Measurements from ENCODE around the gene SRF. TPM values are rescaled to one million over a fixed set of nuclear protein-coding genes. Genes with fewer than 3 reads are reported as not detected.

The SRF gene
- total RNA-seq, 2 experiments from 2014 or later, result 27.8 to 28.2 TPM

GRCh38 chr6:43178951-43179830 is 8.1 kb downstream of the SRF start:
- H3K27me3 Mint-ChIP-seq (ENCODE audit: low read depth), result no peaks in the 10 kb centered on the region
- DNase-seq, result no peak
- H3K9me3 Mint-ChIP-seq, result no peaks in the 10 kb centered on the region
- H3K27ac Mint-ChIP-seq, result no peak overlapping the region
- no peak overlapping the region for H3K4me3 Mint-ChIP-seq
- CTCF ChIA-PET, result no interaction called here
- intact Hi-C loops (cut with micrococcal nuclease), result no loop called here
- peaks cover 34% of the 10 kb centered on the region for H3K4me1 Mint-ChIP-seq (ENCODE audit: low read depth)
- peaks cover 25% of the 10 kb centered on the region for H3K36me3 Mint-ChIP-seq (ENCODE audit: low read depth)

GRCh38 chr6:43180058-43180457 is 9.0 kb downstream of the SRF start:
- H3K27ac Mint-ChIP-seq, result no peak overlapping the region
- no peak overlapping the region for H3K4me3 Mint-ChIP-seq
- CTCF ChIA-PET, result interaction anchor here (1.0 kb wide), 1 partner anchor 218 kb away, joined by 3 read pairs; no protein-coding TSS in a partner anchor
- no peaks in the 10 kb centered on the region for H3K27me3 Mint-ChIP-seq (ENCODE audit: low read depth)
- peaks cover 26% of the 10 kb centered on the region for H3K36me3 Mint-ChIP-seq (ENCODE audit: low read depth)
- DNase-seq, result no peak
- H3K4me1 Mint-ChIP-seq (ENCODE audit: low read depth), result peaks cover 37% of the 10 kb centered on the region
- intact Hi-C loops (cut with micrococcal nuclease), result no loop called here
- H3K9me3 Mint-ChIP-seq, result no peaks in the 10 kb centered on the region

- peak overlapping the region; percentile 82 for H3K27ac Mint-ChIP-seq
- H3K4me3 Mint-ChIP-seq, result peak overlapping the region; percentile 95
- H3K36me3 Mint-ChIP-seq (ENCODE audit: low read depth), result peaks cover 22% of the 10 kb centered on the region
- peaks cover 44% of the 10 kb centered on the region for H3K4me1 Mint-ChIP-seq (ENCODE audit: low read depth)
- intact Hi-C loops (cut with micrococcal nuclease), result no loop called here
- CTCF ChIA-PET, result interaction anchor here (1.0 kb wide), 1 partner anchor 217 kb away, joined by 3 read pairs; no protein-coding TSS in a partner anchor
- no peak for DNase-seq
- H3K27me3 Mint-ChIP-seq (ENCODE audit: low read depth), result no peaks in the 10 kb centered on the region
- H3K9me3 Mint-ChIP-seq, result no peaks in the 10 kb centered on the region
Observed at GRCh38 chr6:43180985-43181384, 9.9 kb downstream of the SRF start.

GRCh38 chr6:43181621-43181941 is 10.5 kb downstream of the SRF start:
- CTCF ChIA-PET, result no interaction called here
- Mint-ChIP-seq H3K27ac (peak overlapping the region; percentile 82), H3K4me1 (ENCODE audit: low read depth) (peaks cover 46% of the 10 kb centered on the region), H3K27me3 (ENCODE audit: low read depth) (no peaks in the 10 kb centered on the region), H3K4me3 (peak overlapping the region; percentile 95), H3K36me3 (ENCODE audit: low read depth) (peaks cover 20% of the 10 kb centered on the region), H3K9me3 (no peaks in the 10 kb centered on the region)
- DNase-seq, result no peak
- intact Hi-C loops (cut with micrococcal nuclease), result no loop called here

GRCh38 chr6:43181942-43182860 is 11.1 kb downstream of the SRF start, which contains the start of gene CUL9:
Gene CUL9 (plus strand): TSS chr6:43182196. CDS start chr6:43184311, 2,115 bp downstream.
- peak within 1 kb of the TSS; percentile 84 for H3K27ac Mint-ChIP-seq
- intact Hi-C loops (cut with micrococcal nuclease), result loop anchor here (1.0 to 2.0 kb wide), 2 partner anchors 8 to 43 kb away; no protein-coding TSS in a partner anchor
- peaks cover 21% of the 10 kb centered on the region for H3K36me3 Mint-ChIP-seq (ENCODE audit: low read depth)
- H3K9me3 Mint-ChIP-seq, result no peaks in the 10 kb centered on the region
- H3K4me3 Mint-ChIP-seq, result peak within 1 kb of the TSS; percentile 95
- peak; percentile 85 for DNase-seq
- CTCF ChIA-PET, result interaction anchor here (0.7 kb wide), 1 partner anchor 8 kb away, joined by 3 read pairs; no protein-coding TSS in a partner anchor
- H3K4me1 Mint-ChIP-seq (ENCODE audit: low read depth), result peaks cover 47% of the 10 kb centered on the region
- no peaks in the 10 kb centered on the region for H3K27me3 Mint-ChIP-seq (ENCODE audit: low read depth)

GRCh38 chr6:43183441-43183840 is 12.4 kb downstream of the SRF start:
- peak overlapping the region; percentile 95 for H3K4me3 Mint-ChIP-seq
- CTCF ChIA-PET, result interaction anchor here (1.3 kb wide), 1 partner anchor 46 kb away, joined by 4 read pairs; the partner anchor contains the start of gene DNPH1
- H3K27me3 Mint-ChIP-seq (ENCODE audit: low read depth), result no peaks in the 10 kb centered on the region
- no peaks in the 10 kb centered on the region for H3K9me3 Mint-ChIP-seq
- peaks cover 47% of the 10 kb centered on the region for H3K4me1 Mint-ChIP-seq (ENCODE audit: low read depth)
- intact Hi-C loops (cut with micrococcal nuclease), result loop anchor here (2.0 kb wide), 1 partner anchor 41 kb away; no protein-coding TSS in a partner anchor
- DNase-seq, result no peak
- H3K36me3 Mint-ChIP-seq (ENCODE audit: low read depth), result peaks cover 24% of the 10 kb centered on the region
- H3K27ac Mint-ChIP-seq, result peak overlapping the region; percentile 42

- Mint-ChIP-seq H3K27me3 (ENCODE audit: low read depth) (no peaks in the 10 kb centered on the region), H3K27ac (no peak overlapping the region), H3K9me3 (no peaks in the 10 kb centered on the region), H3K4me1 (ENCODE audit: low read depth) (peaks cover 47% of the 10 kb centered on the region), H3K36me3 (ENCODE audit: low read depth) (peaks cover 21% of the 10 kb centered on the region), H3K4me3 (no peak overlapping the region)
- intact Hi-C loops (cut with micrococcal nuclease), result no loop called here
- no peak for DNase-seq
- CTCF ChIA-PET, result interaction anchor here (1.3 kb wide), 1 partner anchor 45 kb away, joined by 4 read pairs; the partner anchor contains the start of gene DNPH1
Observed at GRCh38 chr6:43184268-43184985, 13.4 kb downstream of the SRF start.

- intact Hi-C loops (cut with micrococcal nuclease), result no loop called here
- Mint-ChIP-seq H3K27me3 (ENCODE audit: low read depth) (no peaks in the 10 kb centered on the region), H3K4me1 (ENCODE audit: low read depth) (peaks cover 52% of the 10 kb centered on the region), H3K27ac (peak overlapping the region; percentile 27), H3K4me3 (no peak overlapping the region), H3K36me3 (ENCODE audit: low read depth) (peaks cover 21% of the 10 kb centered on the region), H3K9me3 (no peaks in the 10 kb centered on the region)
- CTCF ChIA-PET, result no interaction called here
- peak; percentile 33 for DNase-seq
Observed at GRCh38 chr6:43185391-43185985, 14.4 kb downstream of the SRF start.

- Mint-ChIP-seq H3K9me3 (no peaks in the 10 kb centered on the region), H3K27me3 (ENCODE audit: low read depth) (no peaks in the 10 kb centered on the region), H3K4me1 (ENCODE audit: low read depth) (peaks cover 55% of the 10 kb centered on the region), H3K36me3 (ENCODE audit: low read depth) (peaks cover 21% of the 10 kb centered on the region), H3K4me3 (no peak overlapping the region), H3K27ac (peak overlapping the region; percentile 57)
- intact Hi-C loops (cut with micrococcal nuclease), result no loop called here
- CTCF ChIA-PET, result no interaction called here
- DNase-seq, result no peak
Observed at GRCh38 chr6:43186019-43186418, 14.9 kb downstream of the SRF start.

- Mint-ChIP-seq H3K27ac (peak overlapping the region; percentile 57), H3K4me1 (ENCODE audit: low read depth) (peaks cover 48% of the 10 kb centered on the region), H3K36me3 (ENCODE audit: low read depth) (peaks cover 21% of the 10 kb centered on the region), H3K9me3 (no peaks in the 10 kb centered on the region), H3K4me3 (no peak overlapping the region), H3K27me3 (ENCODE audit: low read depth) (no peaks in the 10 kb centered on the region)
- no peak for DNase-seq
- CTCF ChIA-PET, result no interaction called here
- intact Hi-C loops (cut with micrococcal nuclease), result no loop called here
Observed at GRCh38 chr6:43186706-43187105, 15.6 kb downstream of the SRF start.

GRCh38 chr6:43187821-43188220 is 16.8 kb downstream of the SRF start:
- Mint-ChIP-seq H3K27me3 (ENCODE audit: low read depth) (no peaks in the 10 kb centered on the region), H3K27ac (peak overlapping the region; percentile 46), H3K4me3 (no peak overlapping the region), H3K36me3 (ENCODE audit: low read depth) (peaks cover 25% of the 10 kb centered on the region), H3K9me3 (no peaks in the 10 kb centered on the region), H3K4me1 (ENCODE audit: low read depth) (peaks cover 43% of the 10 kb centered on the region)
- no peak for DNase-seq
- intact Hi-C loops (cut with micrococcal nuclease), result no loop called here
- CTCF ChIA-PET, result interaction anchor here (0.6 kb wide), 1 partner anchor 194 kb away, joined by 3 read pairs; no protein-coding TSS in a partner anchor
